ENCODE results near the gene ZNF821.

DNA sequence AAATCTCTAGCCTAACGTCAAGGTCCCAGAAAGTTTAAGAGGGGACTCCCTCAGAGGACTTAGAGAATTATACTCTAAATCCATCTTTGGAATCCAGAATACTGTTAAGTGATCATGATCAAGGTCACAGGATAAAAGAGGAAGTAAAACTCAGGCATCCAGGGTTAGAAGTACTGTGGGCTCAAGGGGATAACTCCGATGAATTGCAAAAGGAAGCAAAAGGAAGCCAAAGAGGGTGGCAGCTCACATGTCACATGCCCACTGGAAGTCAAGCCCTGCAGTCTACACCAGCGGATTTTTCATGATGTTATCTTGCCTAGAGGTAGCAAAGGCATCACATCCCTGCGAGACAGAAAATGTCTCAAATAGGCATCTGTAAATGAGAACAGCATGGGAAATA lies 3.8 kb downstream of the ZNF821 start:
- TF ChIP-seq GATA2 (IDR thresholded peaks at IDR 0.05; ENCODE audit: low read depth, low read length) (no peak), GATA3 (IDR thresholded peaks at IDR 0.05; ENCODE audit: low read depth, low read length) (no peak)

Data from SH-SY5Y (cell line).